ENCODE data around the gene ZFAND3. TPM values are rescaled to one million over a fixed set of nuclear protein-coding genes. Genes with fewer than 3 reads are reported as not detected.
A peak's percentile ranks its signal among the peaks of the same experiment; 100 is the strongest.

ZFAND3 gene
- total RNA-seq, 1 donor from 2014 or later = 92.6 TPM

- intact Hi-C loops (cut with DNase I) = no loop called here
- DNase-seq (ENCODE audit: low spot score) = no peak
These were observed 345.2 kb downstream of the ZFAND3 start for GRCh38 chr6:38164671-38165108.

GRCh38 chr6:38166411-38167240 is 347.1 kb downstream of the ZFAND3 start:
- no peak for DNase-seq (ENCODE audit: low spot score)
- intact Hi-C loops (cut with DNase I) = no loop called here

- DNase-seq (ENCODE audit: low spot score) = no peak
- intact Hi-C loops (cut with DNase I) = no loop called here
These were observed 348.1 kb downstream of the ZFAND3 start for GRCh38 chr6:38167598-38167997.

GRCh38 chr6:38168126-38168525 is 348.6 kb downstream of the ZFAND3 start:
- DNase-seq (ENCODE audit: low spot score) = no peak
- intact Hi-C loops (cut with DNase I) = no loop called here

- DNase-seq (ENCODE audit: low spot score) = no peak
These were observed 349.2 kb downstream of the ZFAND3 start for GRCh38 chr6:38168699-38169098.

GRCh38 chr6:38169221-38169976 is 349.9 kb downstream of the ZFAND3 start:
- DNase-seq (ENCODE audit: low spot score) = no peak

More at GRCh38 chr6:38168699-38169098, 349.2 kb downstream of the ZFAND3 start:
- intact Hi-C loops (cut with DNase I) = no loop called here

GRCh38 chr6:38169977-38170526 is 350.5 kb downstream of the ZFAND3 start:
- intact Hi-C loops (cut with DNase I) = no loop called here
- DNase-seq (ENCODE audit: low spot score) = no peak

More at GRCh38 chr6:38169221-38169976, 349.9 kb downstream of the ZFAND3 start:
- intact Hi-C loops (cut with DNase I) = no loop called here

- DNase-seq (ENCODE audit: low spot score) = no peak
- intact Hi-C loops (cut with DNase I) = no loop called here
These were observed 351.3 kb downstream of the ZFAND3 start for GRCh38 chr6:38170666-38171355.

GRCh38 chr6:38171997-38172738 is 352.6 kb downstream of the ZFAND3 start:
- intact Hi-C loops (cut with DNase I) = no loop called here

GRCh38 chr6:38172739-38173410 is 353.3 kb downstream of the ZFAND3 start:
- no peak for DNase-seq (ENCODE audit: low spot score)

More at GRCh38 chr6:38171997-38172738, 352.6 kb downstream of the ZFAND3 start:
- DNase-seq (ENCODE audit: low spot score) = no peak

GRCh38 chr6:38173909-38174308 is 354.4 kb downstream of the ZFAND3 start:
- no peak for DNase-seq (ENCODE audit: low spot score)
- intact Hi-C loops (cut with DNase I) = no loop called here

More at GRCh38 chr6:38172739-38173410, 353.3 kb downstream of the ZFAND3 start:
- intact Hi-C loops (cut with DNase I) = no loop called here

GRCh38 chr6:38174315-38174714 is 354.8 kb downstream of the ZFAND3 start:
- no peak for DNase-seq (ENCODE audit: low spot score)
- intact Hi-C loops (cut with DNase I) = no loop called here

GRCh38 chr6:38174806-38175495 is 355.4 kb downstream of the ZFAND3 start:
- intact Hi-C loops (cut with DNase I) = no loop called here
- no peak for DNase-seq (ENCODE audit: low spot score)

GRCh38 chr6:38175786-38176185 is 356.3 kb downstream of the ZFAND3 start:
- intact Hi-C loops (cut with DNase I) = no loop called here
- DNase-seq (ENCODE audit: low spot score) = no peak

GRCh38 chr6:38176797-38177751 is 357.5 kb downstream of the ZFAND3 start:
- intact Hi-C loops (cut with DNase I) = no loop called here

GRCh38 chr6:38177882-38178583 is 358.5 kb downstream of the ZFAND3 start:
- DNase-seq (ENCODE audit: low spot score) = peak; percentile 49
- intact Hi-C loops (cut with DNase I) = no loop called here

More at GRCh38 chr6:38176797-38177751, 357.5 kb downstream of the ZFAND3 start:
- no peak for DNase-seq (ENCODE audit: low spot score)

Data from cardiac septum (tissue), 1 donor.